HG02970 (cell line): Measurements from ENCODE around the gene TFB2M.
"Not testable (repeated sequence)": the region's sequence is repeated elsewhere in the genome, so short reads cannot be mapped to it uniquely, and the experiment has no call there.

ENCODE experiments used
- ATAC-seq: cut with Tn5 transposase; IDR thresholded peaks from one replicate; pipeline ENCODE4 v1.9.1; 2021; ENCODE audit warnings: mild to moderate bottlenecking, moderate library complexity, moderate number of reproducible peaks; ENCODE audit not compliant: unreplicated experiment, low FRiP score

TFB2M gene

DNA sequence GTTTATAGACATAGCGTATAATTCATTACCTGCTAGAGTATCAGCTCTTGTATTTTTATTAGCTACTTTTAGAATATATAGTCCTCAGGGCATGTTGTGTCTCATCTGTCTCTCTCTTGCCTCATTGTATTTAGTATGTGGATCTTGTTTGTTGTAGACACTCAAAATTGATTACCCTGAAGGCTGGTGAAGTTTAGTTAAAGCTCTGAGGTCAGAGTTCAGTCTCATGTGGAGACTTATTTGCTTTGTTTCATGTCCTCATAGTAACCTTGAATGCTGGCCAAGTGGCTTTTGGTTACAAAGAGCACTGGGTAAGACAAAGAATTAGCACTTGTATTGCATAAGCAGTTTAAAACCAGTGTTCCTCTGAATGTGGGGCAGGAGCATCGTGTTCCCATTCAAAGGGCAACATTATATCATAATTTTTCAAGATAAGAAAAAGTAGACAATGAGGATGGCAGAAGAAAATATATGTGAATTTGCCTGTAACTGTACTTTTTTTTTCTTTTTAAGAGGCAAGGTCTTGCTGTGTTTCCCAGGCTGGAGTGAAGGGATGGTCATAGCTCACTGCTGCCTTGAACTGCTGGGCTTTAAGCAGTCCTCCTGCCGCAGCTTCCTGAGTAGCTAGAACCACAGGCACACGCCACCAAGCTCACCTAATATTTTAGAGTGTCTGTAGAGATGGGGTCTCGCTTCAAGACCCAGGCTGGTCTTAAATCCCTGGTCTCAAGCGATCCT lies 17.6 kb upstream of the TFB2M start:
- ATAC-seq, result no peak

DNA sequence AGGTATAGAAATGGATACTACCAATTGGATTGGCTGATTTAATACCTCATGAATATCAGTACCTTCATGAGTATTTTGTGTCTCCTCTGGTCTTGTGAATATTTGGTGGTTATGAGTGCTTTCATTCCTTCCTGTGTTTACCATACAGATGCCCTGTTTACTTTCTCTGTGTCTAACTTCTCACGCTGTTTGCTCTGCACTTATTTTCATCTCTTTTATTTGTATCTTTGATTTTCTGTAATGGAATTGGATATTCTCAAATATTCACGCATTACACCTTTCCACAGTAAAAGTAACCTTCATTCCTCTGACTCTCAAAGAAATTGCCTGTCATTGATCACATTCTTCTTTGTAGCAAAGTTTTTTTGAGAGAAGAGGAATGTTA lies 17.0 kb upstream of the TFB2M start:
- ATAC-seq, result no peak

DNA sequence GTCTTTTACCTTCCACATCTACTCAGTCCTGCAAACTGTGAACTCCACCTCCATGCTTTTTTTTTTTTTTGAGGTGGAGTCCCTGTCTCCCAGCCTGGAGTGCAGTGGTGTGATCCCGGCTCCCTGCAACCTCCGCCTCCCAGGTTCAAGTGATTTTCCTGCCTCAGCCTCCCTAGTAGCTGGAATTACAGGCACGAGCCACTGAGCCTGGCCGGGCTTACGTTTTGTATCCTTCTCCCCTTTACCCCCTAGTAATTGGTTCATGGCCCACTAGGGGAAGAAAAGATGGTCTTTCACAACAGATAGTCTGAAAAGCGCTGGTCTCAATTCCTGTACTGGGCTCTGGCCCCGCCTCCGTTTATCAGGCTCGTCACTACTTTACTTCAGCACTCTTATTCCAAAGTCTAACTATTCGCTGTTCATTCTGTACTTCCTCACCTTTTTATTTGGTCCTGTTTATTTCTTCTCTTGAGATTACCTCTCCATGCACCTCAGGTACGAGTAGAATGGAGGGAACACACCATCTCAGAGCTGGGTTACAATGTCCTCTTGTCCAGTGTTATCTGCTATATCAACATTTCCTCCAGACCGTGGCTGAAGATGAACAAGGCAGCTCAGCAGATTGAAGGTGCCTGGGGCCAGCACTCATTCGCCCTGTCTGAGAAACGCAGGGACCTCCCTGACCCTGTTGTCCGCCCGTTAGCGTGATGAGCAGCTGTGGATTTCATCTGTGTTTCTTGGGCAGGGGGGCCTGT lies 16.4 kb upstream of the TFB2M start:
- no peak for ATAC-seq

DNA sequence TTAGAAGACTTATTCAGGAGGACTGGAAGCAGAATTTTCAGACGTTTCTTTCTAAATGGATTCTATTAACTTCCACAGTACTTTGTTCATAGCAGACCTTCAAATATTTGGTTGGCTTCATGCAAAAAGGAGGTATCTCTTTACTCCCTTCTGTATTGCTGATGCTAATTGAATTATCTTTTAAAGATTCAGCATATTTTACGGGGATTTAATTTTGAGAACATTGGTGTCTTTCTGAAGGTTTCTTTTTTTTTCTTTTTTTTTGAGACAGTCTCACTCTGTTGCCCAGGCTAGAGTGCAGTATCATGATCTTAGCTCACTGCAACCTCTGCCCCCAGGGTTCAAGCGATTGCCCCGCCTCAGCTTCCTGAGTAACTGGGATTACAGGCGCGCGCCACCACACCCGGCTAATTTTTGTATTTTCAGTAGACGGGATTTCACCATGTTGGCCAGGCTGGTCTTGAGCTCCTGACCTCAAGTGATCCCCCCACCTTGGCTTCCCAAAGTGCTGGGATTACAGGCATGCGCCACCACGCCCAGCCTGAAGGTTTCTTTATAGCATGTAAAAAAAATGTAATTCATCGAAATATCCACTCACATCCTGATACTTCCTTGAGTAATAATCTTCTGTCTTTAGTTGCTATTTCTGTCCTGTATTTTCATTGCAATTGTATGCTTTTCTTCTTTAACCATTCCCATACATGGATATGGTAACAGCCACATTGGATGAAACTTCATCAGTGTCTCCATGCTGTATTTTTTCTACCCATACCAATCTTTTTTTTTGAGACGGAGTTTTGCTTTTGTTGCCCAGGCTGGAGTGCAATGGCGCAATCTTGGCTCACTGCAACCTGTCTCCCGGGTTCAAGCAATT lies 14.7 kb upstream of the TFB2M start:
- ATAC-seq, result no peak

DNA sequence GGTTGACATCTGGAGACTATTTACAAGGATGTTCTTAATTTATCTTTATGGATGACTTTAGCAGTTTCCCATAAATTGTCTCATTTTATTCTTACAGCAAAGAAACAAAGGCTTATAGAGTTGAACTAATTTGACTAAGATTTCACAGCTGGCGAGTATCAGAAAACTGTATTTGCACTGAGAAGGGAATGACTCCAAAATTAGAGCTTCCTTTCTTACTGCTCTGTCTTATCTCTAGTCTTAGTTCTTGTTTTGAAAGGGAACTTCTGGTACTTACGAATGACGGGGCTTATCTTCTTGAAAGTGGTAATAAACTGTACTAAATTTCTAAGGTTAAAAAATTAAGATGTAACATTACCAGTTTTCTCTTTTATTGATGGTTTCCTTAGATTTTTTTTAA lies 13.8 kb upstream of the TFB2M start:
- no peak for ATAC-seq

DNA sequence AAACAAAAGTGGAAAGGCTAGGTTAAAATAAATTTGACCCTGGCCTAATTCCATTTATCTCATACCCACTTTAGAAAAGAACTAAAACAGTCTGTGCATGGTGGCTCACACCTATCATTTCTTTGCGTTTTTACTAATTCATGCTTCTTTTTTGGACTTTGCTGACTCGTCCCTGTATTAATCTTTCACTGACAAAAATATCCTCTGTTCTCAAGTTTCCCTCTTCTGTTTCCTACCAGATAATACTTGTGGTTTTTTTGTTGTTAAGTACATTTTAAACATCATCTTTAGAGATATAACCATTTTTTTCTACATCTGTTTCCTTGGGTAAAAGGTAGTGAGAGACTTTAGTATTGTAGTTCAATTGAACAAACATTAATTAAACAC lies 11.7 kb upstream of the TFB2M start:
- no peak for ATAC-seq

DNA sequence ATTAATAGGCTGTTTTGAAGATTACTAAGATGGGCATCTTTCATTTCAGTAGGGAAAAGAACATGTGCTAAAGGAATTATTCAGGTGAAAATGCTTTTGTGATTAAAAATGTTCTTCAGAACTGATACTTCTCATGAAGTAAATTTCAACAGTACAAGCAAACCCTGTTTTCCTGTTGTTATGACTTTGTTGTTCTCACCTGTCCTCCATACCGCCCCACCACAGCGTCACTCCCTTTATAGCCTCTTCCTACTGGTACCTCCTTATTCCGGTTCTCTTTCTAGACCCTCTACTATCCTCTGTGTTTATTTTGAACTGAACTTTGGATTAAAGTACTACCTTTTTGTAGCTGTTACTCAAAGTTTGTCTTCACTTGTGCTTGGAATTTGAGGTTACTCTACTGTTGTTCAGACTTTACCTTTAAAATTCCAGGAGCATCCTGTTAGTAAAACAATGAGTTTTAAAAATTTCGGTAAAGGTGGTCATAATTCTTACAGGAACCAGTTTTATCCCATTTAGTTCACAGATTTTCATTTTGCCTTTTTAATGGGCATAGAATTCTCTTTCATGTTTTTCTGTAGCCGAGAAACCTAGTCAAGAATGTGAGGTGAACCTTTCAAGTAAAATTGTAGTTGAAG lies 11.1 kb upstream of the TFB2M start:
- ATAC-seq, result no peak

DNA sequence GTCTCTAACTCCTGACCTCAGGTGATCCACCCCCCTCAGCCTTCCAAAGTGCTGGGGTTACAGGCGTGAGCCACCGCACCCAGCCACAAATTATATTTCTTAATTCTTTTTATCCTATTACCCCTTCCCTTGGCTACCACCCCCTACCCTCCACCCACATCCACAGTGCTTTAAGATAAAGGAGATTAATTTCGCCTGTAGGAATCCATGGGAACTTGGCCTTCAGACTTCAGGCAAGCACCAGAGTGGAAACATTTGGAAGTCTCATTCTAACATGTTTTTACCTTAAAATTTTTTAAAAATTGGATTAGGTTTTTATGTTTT lies 10.6 kb upstream of the TFB2M start:
- no peak for ATAC-seq

DNA sequence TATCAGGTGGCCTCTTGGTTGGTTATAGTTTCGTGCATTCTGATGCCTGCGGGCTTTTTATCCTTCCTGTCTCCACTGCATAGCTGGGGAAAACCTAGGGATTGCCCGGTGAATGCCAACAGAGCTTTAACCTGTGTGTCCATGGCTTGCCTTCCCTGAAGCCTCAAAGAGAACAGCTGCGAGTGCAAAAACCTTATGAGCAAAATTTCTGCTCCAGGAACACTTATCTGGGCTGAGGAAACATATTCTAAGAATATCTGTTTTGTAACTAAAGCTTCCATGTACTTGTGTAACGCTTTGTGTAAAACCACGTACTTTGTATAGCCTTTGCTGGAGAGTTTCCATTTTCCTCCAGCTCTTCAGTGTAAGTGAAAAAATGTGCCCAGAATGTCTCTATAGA lies 7.4 kb upstream of the TFB2M start:
- no peak for ATAC-seq

DNA sequence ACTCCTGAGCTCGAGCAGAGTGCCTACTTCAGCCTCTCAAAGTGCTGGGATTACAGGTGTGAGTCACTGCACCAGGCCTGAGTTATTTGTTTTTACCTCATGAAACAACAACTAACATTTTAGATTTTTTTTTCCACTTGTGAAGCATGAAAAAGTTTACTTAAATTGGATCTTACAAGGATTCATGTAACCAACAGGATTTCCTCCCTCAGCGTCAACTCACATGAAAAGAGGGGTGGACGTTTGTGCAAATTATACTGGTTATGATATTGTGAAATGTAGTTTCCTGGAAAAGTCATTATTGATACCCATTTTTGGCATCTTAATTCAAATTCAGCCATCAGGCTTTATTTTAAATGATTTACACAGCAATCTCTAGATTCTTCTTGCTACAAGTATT lies 6.7 kb upstream of the TFB2M start:
- no peak for ATAC-seq

DNA sequence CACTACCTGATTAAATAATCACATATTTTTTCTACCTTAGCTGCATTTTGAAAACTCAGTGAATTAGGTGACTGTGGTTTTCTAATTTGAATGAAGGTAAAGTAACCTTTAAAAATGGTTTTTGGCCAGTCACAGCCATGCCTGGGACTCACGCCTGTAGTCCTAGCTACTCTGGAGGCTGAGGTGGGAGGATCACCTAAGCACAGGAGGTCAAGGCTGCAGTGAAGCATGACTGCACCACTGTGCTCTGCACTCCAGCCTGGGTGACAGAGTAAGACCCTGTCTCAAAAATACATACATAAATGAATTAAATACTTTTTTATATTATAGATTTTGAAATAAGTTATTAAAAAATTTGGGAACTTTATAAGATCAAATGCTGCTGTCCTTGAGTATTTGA lies 5.9 kb upstream of the TFB2M start:
- ATAC-seq, result no peak

DNA sequence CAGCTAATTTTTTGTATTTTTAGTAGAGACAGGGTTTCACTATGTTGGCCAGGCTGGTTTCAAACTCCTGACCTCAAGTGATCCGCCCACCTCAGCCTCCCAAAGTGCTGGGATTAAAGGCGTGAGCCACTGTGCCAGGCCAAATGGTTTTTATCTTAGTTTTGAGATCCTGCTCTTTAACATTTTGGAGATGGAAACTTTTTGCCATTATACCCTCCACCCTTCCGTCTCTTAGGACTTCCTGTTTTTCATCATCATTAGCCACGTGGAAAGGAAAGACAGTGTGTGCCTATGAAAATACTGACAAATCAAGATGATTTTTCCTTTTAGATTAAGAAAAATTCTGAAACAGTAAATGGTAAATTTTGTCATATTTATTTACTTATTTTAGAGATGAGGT lies 5.2 kb upstream of the TFB2M start:
- not testable (repeated sequence) for ATAC-seq

DNA sequence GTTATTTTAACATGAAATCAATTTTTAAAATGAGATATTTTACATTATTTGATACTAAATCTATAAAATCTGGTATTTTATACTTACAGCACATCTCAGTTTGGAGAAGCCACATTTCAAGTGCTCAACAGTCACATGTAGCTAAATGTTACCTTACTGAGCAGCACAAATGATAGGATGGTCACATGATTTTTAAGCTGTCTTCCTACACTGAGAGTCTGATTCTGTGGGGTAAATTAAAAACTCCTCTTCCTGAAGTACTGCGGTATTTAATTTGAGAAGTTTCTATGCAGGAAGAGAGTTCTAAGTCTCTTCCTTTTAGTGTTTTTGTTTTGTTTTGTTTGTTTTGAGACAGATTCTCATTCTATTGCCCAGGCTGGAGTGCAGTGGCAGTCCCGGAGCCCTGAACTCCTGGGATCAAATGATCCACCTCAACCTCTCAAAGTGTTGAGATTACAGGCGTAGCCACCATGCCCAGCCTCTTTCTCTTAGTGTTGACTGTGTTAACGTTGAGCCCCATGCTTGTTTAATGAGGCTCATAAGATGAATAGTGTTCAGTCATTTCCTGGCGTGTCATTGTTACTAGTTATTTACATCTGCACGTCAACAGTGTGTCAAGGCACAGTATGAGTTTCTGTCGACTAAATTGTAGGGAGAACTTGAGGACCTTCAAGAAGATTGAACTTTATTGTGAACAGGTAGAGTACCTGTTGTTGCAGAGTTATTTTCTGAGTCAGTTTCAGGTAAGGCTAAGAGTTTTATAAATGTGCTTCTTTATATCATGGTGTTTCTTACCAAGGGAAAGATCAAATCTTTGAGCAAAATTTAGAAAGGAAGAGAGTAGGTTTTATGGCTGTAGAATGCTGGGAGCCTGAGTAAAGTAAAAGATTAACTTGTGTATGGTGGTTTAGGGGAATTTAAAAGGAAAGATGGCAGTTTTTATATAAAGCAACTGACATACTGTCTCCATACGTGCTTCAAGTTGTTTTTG lies 3.5 kb upstream of the TFB2M start:
- no peak for ATAC-seq

DNA sequence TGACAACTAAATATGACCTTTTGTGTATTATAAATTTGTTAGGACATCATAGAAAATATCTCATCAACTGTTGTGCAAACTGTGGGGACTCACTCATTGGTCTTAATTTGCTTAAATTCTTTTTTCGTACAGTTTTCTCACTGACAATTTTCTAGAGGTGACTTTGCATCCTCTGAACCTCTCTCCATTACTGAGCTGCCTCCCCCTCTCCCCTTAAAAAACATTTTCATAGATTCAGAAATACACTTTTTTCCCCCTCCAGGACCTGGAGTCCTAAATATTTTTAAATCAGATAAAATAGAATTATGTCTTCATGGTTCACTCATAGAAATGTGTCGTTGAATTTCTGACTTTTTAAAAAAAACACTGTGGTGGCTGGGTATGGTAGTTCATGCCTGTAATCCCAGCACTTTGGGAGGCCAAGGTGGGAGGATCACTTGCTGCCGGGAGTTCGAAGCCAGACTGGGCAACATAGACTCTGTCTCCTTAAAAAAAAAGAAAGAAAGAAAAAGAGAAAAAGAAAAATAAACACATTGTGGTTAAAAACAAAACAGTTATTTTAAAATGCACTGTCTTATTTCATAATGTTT lies 1.7 kb upstream of the TFB2M start:
- no peak for ATAC-seq

DNA sequence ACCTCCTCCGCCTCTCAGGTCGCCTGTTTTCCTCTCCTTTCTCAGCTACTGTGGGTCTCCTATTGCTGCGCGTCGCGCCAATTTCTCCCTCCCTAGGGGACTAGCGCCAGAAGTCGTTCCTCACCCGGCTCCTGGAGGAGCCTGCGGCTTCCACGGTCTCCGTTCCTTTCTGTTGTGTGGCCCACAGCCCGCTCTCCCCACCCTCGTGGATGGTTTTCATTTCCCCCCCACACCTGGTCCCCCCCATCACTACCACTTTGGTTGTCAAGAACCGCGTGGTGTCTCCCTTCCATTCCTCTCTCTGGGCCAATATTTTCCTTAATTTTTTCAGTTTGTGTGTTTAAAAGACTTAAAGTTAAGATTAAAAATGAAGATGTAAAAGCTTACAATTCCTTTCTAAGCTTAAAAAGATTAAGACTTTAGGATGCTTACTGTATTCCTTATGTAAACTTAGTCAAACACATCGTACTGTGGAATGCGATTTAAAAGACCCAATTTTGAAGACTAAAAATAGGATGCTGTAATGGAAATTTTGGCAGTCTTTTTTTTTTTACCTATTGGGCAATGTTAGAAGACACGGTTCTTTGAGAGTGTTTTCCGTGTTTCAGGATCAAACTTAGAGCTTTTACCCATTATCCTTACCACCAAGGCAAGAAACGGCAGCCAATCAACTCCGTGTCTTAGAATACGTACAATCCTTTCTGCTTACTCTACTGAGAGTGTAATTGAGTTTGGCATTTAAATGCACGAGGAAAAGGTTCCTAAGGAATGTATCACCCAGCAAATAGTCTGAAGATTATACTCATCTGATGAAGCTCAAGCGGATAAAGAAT lies 968 bp upstream of the TFB2M start:
- ATAC-seq, result peak; percentile 12

DNA sequence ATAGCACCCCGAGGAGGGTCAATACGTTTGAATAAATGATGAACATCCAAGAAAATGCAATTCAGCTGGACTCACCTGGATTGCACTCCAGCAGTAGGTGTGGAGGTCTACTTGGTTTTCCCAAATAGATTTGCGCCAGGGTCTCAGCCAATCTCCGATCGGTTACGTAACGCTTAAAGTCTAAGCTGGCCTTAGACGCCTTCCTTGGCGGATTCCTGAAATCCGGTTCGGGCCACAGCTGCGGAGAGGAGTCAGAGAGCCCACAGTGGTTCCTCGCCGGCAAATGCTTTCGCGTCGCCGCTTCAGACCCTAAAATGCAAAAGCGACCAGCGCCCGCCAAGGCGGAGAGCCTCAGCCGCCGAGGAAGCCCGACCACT lies 322 bp downstream of the TFB2M start:
- ATAC-seq, result peak; percentile 2

DNA sequence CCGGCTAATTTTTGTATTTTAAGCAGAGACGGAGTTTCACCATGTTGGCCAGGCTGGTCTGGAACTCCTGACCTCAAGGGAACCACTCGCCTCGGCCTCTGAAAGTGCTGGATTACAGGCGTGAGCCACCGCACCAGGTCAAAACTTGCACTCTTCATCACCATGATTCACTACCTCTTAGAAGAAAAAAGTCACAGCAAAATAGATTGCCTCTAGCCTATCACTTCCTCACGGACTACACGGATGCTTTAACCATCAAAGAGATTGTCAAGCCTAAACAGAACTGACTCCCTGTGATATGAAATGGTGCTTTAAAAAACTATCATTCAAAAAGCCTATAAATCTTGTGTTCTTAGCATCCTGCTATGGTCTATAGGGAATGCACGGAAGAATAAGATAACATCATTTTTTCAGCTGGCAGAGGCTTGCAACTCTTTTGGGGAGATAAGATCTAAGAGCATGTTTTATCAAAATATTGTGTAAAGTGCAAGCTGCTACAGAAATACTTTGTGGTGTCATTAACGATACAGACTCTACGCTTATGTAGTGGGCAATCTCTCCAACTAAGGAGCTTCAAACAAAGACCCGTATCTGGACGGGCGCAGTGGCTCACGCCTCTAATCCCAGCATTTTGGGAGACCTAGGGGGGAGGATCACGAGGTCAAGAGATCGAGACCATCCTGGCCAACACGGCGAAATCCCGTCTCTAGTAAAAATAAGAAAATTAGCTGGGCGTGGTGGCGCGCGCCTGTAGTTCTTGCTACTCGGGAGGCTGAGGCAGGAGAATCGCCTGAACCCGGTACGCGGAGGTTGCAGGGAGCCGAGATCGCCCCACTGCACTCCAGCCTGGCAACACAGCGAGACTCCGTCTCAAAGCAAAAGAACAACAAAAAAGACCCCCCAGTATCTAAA lies 966 bp downstream of the TFB2M start:
- no peak for ATAC-seq

DNA sequence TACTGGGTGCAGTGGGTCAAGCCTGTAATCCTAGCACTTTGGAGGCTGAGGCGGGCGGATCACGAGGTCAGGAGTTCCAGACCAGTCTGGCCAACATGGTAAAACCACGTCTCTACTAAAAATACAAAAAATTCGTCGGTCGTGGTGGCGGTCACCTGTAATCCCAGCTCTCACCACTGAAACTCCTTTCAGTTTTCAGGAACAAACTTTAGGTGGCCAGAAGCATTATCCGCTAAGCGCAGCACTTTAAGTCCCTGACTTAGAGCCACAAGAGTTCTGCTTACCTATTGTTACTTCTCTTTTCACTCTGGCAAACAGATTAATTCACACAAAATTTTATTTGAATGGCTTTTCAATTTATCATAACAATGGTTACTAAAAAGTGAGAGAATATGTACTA lies 5.2 kb downstream of the TFB2M start:
- ATAC-seq, result not testable (repeated sequence)
